ENCODE results near the gene SMR3B. TPM values are rescaled to one million over a fixed set of nuclear protein-coding genes. Genes with fewer than 3 reads are reported as not detected.

The SMR3B gene
- total RNA-seq, 4 donors from 2014 or later: not detected

DNA sequence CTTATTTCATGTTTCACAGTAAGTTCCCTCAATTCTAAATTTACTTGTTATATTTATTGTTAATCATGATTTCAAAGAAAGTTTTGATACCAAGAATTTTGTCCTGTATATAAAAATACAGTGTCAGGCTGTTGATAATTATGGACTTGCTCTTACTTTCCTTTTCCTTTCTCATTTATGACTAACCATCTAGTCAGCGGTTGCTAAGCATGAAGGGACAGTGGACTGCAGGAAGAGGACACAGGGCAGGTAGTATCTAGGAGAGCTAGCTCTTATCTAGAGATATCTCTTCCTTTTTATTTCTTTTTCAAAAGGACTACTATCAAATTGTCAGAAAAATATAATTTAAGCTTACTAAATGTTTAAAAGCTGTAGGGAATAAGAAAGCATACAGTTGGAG lies 16.4 kb downstream of the SMR3B start:
- ATAC-seq: no peak
- H3K4me3 ChIP-seq: no peak overlapping the region
- no peaks in the 10 kb centered on the region for H3K4me1 ChIP-seq
- no peak overlapping the region for H3K27ac ChIP-seq
- no peaks in the 10 kb centered on the region for H3K36me3 ChIP-seq
- WGBS, 2 donors (ENCODE audit: low coverage in 1 of 2): 67% methylated on average over 1 of the region's 1 CpG; no CpG with 5 or more reads in 1 of the 2 donors
- H3K27me3 ChIP-seq: no peaks in the 10 kb centered on the region
- H3K9me3 ChIP-seq: no peaks in the 10 kb centered on the region
- TF ChIP-seq, protein P1, sequence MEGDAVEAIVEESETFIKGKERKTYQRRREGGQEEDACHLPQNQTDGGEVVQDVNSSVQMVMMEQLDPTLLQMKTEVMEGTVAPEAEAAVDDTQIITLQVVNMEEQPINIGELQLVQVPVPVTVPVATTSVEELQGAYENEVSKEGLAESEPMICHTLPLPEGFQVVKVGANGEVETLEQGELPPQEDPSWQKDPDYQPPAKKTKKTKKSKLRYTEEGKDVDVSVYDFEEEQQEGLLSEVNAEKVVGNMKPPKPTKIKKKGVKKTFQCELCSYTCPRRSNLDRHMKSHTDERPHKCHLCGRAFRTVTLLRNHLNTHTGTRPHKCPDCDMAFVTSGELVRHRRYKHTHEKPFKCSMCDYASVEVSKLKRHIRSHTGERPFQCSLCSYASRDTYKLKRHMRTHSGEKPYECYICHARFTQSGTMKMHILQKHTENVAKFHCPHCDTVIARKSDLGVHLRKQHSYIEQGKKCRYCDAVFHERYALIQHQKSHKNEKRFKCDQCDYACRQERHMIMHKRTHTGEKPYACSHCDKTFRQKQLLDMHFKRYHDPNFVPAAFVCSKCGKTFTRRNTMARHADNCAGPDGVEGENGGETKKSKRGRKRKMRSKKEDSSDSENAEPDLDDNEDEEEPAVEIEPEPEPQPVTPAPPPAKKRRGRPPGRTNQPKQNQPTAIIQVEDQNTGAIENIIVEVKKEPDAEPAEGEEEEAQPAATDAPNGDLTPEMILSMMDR (IDR thresholded peaks at IDR 0.05): no peak

DNA sequence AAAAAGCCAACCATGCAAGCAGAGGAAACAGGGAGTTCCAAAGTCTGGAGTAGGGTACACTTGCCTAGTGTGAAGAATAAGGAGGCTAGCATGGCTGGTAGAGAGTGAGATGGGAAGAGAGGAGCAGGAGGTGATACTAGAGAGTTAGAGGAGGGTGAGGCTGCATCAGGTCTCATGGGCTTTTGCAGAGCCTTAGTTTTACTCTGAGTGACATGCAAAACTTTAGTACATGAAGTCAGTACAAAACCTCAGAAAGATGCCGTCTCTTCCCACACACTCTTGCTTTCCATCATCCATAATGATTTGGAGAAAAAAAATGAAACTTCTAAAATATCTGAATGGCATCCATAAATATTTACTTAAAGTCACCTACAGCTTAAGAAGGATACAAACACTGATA lies 19.8 kb downstream of the SMR3B start:
- no peak for ATAC-seq
- no peaks in the 10 kb centered on the region for H3K27me3 ChIP-seq
- H3K4me1 ChIP-seq: no peaks in the 10 kb centered on the region
- H3K36me3 ChIP-seq: no peaks in the 10 kb centered on the region
- TF ChIP-seq, protein P1 (IDR thresholded peaks at IDR 0.05): no peak
- TF ChIP-seq POLR2AphosphoS5 (IDR thresholded peaks at IDR 0.05) (no peak), EP300 (IDR thresholded peaks at IDR 0.05) (no peak), POLR2A (IDR thresholded peaks at IDR 0.05) (no peak)
- no peaks in the 10 kb centered on the region for H3K9me3 ChIP-seq
- no peak overlapping the region for H3K27ac ChIP-seq
- 60% methylated on average over 1 of the region's 1 CpG; no CpG with 5 or more reads in 1 of the 2 donors for WGBS, 2 donors (ENCODE audit: low coverage in 1 of 2)
- H3K4me3 ChIP-seq: no peak overlapping the region

DNA sequence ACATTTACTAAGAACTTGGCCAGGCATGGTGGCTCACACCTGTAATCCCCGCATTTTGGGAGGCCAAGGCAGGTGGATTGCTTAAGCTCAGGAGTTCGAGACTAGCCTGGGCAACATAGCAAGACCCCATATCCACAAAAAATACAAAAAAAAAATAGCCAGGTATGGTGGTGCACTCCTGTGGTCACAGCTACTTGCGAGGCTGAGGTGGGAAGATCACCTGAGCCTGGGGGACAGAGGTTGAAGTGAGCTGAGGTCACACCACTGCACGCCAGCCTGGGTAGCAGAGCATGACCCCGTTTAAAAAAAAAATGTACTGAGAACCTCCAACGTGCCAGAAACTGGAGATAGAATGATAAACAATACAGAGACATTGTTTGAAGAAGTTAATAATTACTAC lies 22.8 kb downstream of the SMR3B start:
- Histone ChIP-seq H3K27ac (no peak overlapping the region), H3K27me3 (no peaks in the 10 kb centered on the region), H3K36me3 (no peaks in the 10 kb centered on the region), H3K4me3 (no peak overlapping the region), H3K9me3 (no peaks in the 10 kb centered on the region), H3K4me1 (no peaks in the 10 kb centered on the region)
- ATAC-seq: no peak
- 62 to 81% methylated on average over 6 of the region's 6 CpGs for WGBS, 2 donors (ENCODE audit: low coverage in 1 of 2)
- no peak for TF ChIP-seq EP300 (IDR thresholded peaks at IDR 0.05)

DNA sequence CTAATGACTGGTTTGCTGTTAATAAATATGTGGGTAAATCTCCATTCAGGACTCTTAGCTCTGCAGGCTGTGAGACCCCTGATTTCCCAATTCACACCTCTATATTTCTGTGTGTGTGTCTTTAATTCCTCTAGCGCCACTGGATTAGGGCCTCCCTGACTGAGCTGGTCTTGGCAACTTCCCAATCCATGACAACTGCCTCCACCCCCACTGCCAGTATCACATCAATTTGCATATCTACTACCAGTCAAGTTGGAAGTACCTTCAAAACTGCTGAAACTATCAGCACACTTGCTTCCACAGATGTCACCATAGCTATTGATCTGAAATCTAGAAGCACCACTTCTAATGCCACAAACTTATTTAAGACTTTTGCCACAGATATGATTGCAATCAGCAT lies 42.4 kb downstream of the SMR3B start:
- Histone ChIP-seq H3K36me3 (no peaks in the 10 kb centered on the region), H3K4me3 (no peak overlapping the region), H3K9me3 (peaks cover 0 to 9% (median 0%) of the 10 kb centered on the region in 3 donors), H3K27ac (no peak overlapping the region), H3K4me1 (no peaks in the 10 kb centered on the region), H3K27me3 (no peaks in the 10 kb centered on the region)
- ATAC-seq: no peak
- TF ChIP-seq EP300 (IDR thresholded peaks at IDR 0.05) (no peak), POLR2A (IDR thresholded peaks at IDR 0.05) (no peak), POLR2AphosphoS5 (IDR thresholded peaks at IDR 0.05) (no peak)
- TF ChIP-seq, protein P1 (IDR thresholded peaks at IDR 0.05): no peak
- 70 to 86% methylated on average over 1 of the region's 1 CpG for WGBS, 2 donors (ENCODE audit: low coverage in 1 of 2)

DNA sequence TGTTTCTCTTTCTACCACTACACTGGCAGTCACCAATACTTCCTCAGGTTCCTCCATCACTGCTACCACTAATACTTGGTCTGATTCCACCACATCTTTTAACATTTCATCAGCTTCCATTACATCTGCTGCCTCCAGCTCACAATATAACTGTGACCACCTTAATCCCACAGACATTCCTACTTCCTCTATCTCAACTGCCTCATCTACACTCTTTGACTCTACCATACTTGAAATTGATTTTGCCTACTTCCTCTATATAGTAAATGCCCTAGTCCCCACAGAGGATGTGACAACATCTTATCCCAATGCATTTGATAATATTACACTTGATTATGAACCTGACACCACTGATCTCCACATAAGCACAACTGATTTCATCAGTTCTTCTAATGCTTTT lies 43.9 kb downstream of the SMR3B start:
- Histone ChIP-seq H3K27ac (no peak overlapping the region), H3K4me3 (no peak overlapping the region), H3K27me3 (no peaks in the 10 kb centered on the region), H3K36me3 (no peaks in the 10 kb centered on the region), H3K4me1 (no peaks in the 10 kb centered on the region), H3K9me3 (peaks cover 0 to 9% (median 0%) of the 10 kb centered on the region in 3 donors)
- TF ChIP-seq, protein P1 (IDR thresholded peaks at IDR 0.05): no peak
- TF ChIP-seq EP300 (IDR thresholded peaks at IDR 0.05) (no peak), POLR2A (IDR thresholded peaks at IDR 0.05) (no peak), POLR2AphosphoS5 (IDR thresholded peaks at IDR 0.05) (no peak)
- ATAC-seq: no peak

DNA sequence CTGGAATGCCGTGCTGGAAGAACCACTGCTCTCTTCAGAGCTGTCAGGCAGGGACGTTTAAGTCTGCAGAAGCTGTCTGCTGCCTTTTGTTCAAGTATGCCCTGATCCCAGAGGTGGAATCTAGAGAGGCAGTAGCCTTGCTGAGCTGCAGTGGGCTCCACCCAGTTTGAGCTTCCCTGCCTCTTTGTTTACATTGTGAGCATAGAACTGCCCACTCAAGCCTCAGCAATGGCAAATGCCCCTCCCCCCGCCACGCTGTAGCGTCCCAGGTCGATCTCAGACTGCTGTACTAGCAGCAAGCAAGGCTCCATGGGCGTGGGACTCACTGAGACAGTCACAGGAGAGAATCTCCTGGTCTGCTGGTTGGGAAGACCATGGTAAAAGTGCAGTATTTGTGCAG lies 54.3 kb downstream of the SMR3B start:
- H3K4me3 ChIP-seq: no peak overlapping the region
- TF ChIP-seq EP300 (IDR thresholded peaks at IDR 0.05) (no peak), POLR2A (IDR thresholded peaks at IDR 0.05) (no peak), POLR2AphosphoS5 (IDR thresholded peaks at IDR 0.05) (no peak)
- TF ChIP-seq, protein P1 (IDR thresholded peaks at IDR 0.05): no peak
- no peaks in the 10 kb centered on the region for H3K9me3 ChIP-seq
- no peaks in the 10 kb centered on the region for H3K36me3 ChIP-seq
- 20% methylated on average over 1 of the region's 7 CpGs; no CpG with 5 or more reads in 1 of the 2 donors for WGBS, 2 donors (ENCODE audit: low coverage in 1 of 2)
- no peaks in the 10 kb centered on the region for H3K4me1 ChIP-seq
- peaks cover 4% of the 10 kb centered on the region for H3K27me3 ChIP-seq
- ATAC-seq: no peak
- H3K27ac ChIP-seq: no peak overlapping the region
